GM19025 (cell line): ENCODE measurements around the gene SUPT20H.
A peak's percentile ranks its signal among the peaks of the same experiment; 100 is the strongest.

Experiments used
- ATAC-seq: cut with Tn5 transposase; IDR thresholded peaks from one replicate; pipeline ENCODE4 v1.9.1; 2021; ENCODE audit warnings: mild to moderate bottlenecking, low read depth, moderate library complexity; ENCODE audit not compliant: unreplicated experiment

The SUPT20H gene

DNA sequence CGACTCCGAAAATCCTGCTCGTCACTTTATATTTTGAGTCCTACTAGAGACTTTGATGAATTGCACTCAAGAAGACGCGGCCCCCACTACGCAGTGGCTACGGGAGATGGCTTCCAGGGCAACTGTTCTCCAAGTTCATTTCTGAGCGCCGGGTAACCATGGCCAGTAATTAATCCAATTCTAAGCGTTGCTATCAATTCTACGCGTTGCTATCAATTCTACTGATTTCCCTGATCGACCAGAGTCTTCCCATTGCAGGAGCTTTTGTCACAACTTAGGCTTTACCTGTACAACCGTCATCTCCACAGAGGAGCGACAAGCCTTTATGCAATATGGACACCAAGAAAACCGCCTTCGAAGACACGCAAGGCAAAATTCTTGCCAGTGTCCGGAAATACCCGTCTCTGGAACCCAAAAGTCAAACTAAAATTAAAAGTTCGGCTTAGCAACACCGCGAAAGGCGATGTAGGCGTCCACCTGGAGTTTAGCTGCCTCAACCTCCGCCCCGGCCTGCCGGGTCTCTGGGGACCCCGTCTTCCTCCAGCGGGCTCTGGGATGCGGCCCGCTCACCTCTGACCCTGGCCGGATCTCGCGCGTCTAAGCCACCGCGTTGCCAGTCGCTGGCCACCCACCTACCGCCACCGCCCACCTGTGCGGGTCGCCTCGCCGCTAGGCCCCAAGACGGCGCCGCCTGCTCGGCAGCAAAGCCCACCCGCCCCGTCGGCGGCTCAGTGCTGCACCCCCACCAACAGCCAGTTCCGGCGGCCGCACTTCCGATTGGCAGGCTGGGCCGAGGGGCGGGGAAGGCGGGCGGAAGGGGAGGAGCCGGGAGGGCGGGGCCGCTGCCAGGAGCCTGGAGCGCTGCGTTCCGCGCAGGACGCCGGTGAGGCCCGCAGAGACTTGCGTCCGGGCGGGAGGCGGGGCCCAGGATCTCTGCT is at the start of gene SUPT20H:
SUPT20H (minus strand) TSS at position 779 of the 938 bp plus-strand sequence. CDS start 8,198 bp downstream, outside the sequence.
- peak; percentile 98 for ATAC-seq

- ATAC-seq: no peak
Measured at GRCh38 chr13:37109051-37109678, 49.7 kb upstream of the SUPT20H start.

DNA sequence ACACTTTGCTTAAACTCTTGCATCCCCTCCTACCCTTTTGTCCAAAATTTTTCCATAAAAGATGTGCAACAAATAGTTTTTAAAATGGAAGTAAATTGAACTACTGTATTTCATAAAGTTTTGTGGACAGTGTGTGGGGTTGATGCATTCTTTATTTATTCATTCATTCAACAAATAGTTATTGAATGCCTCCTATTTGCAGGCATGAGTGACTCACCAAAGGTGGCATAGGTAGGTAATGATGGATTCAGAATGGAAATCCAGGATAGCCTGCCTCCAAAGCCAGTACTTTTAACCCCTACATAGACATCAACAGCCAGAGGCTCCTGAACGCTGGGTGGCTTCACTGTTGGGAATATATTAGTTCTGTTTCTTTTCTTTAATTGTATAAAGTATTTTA is 48.4 kb upstream of the SUPT20H start:
- ATAC-seq: no peak

- no peak for ATAC-seq
Measured at GRCh38 chr13:37107456-37107855, 48.0 kb upstream of the SUPT20H start.

- ATAC-seq: no peak
Measured at GRCh38 chr13:37106642-37107041, 47.2 kb upstream of the SUPT20H start.

DNA sequence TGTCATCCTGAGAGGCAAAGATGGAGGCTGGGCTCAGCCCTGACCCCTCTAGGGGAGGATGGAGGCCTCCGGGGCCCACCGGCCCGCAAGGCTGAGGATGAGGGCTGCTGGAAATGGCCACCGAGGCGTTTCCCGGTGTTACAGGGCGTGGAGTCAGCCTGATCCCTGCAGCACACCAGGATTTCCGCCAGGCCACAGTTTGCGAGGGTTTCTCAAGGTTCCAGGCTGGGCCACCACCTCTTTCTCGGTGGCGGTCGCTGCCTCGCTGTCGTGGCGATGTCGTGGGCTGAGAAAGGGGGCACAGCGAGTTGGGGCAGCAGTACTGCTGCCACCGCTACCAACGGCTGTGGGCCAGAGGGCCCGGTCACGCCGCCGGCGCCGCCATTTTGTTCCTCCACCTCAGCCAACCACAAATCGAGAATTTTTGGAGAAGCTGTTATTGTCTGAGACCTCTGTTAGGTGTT is 45.8 kb upstream of the SUPT20H start, which contains the start of gene CSNK1A1L:
CSNK1A1L (minus strand) TSS at position 414 of the 464 bp plus-strand sequence; CDS start at position 6, 408 bp downstream.
- ATAC-seq: no peak

GRCh38 chr13:37102896-37103295 is 43.4 kb upstream of the SUPT20H start:
- no peak for ATAC-seq

- ATAC-seq: no peak
Measured at GRCh38 chr13:37101201-37101600, 41.7 kb upstream of the SUPT20H start.

DNA sequence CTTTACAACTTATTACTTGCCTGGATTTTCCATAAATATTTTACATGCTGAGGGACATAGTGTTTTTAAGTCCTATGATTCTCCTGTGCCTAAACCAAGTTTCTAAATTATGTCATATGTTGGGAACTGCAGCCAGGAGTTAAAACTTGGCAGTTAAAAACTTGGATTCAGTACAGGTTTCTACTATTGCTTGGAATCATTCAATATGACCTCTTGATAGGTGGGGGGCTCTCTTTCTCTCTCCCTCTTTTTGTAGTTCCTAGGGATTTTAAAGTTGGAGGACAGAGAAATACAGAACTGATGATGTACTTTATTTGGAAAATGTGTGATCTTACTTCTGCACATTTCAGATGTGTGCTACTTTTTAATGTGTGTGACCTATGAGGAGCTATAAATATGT is 41.2 kb upstream of the SUPT20H start:
- no peak for ATAC-seq

- no peak for ATAC-seq
Measured at GRCh38 chr13:37097076-37097475, 37.6 kb upstream of the SUPT20H start.

- ATAC-seq: no peak
Measured at GRCh38 chr13:37094840-37095239, 35.4 kb upstream of the SUPT20H start.

DNA sequence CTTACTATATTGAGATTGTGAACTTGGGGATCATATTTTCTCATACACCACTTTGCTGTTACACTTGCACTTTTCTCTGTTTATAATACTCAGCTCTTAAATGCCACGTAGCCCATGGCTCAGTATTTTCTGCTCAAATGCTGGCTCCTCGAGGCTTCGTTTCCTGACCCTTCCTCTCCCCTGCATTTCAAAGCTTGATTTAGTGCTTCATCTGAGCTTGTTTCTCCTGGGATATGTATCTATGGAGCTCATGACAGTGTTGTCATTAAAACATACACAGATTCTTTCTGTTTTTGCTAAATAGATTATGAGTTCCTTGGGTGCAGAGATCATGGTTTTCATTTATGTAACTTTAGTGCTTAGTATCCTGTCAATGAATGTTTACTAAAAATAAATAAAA is 34.6 kb upstream of the SUPT20H start:
- ATAC-seq: no peak

GRCh38 chr13:37091835-37092234 is 32.3 kb upstream of the SUPT20H start:
- no peak for ATAC-seq

DNA sequence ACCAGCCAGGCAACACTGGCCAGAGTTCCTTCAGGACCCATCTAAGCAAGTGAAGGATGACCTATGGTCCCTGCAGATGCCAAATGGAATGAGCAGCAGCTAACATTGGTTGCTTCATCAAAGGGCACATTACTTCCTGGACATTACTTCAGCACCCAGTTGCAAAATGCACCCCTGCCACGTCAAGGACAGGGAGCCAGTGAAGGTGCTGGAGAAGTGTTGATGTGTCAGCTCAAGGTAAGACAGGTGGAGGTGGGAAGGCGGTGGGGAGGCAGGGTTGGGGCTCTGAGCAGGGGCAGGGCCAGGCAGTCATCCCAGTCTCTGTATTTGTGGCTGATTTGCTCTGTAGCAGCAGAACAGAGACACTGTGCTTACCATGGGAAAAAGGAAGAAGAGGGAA is 31.4 kb upstream of the SUPT20H start:
- ATAC-seq: no peak

- no peak for ATAC-seq
Measured at GRCh38 chr13:37089495-37089894, 30.0 kb upstream of the SUPT20H start.

GRCh38 chr13:37087486-37087885 is 28.0 kb upstream of the SUPT20H start:
- ATAC-seq: no peak

GRCh38 chr13:37085606-37086005 is 26.1 kb upstream of the SUPT20H start:
- ATAC-seq: no peak

DNA sequence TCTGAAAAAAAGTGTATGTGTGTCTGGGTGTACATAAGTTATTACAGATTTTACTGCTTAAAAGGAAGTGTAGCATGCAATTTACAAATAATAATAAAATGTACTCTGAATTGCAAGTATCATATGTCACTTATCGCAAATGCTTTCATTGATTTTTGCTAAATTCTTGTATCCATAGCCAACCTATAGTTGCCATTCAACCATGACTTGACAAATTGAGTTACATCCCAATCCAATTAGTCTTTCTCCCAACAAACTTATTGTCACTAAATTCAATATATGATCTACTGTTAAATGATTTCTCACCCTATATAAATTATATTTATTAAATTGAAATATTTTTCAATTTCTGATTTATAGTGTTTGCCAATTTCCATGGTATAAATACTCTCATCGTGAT is 17.3 kb upstream of the SUPT20H start:
- no peak for ATAC-seq

- no peak for ATAC-seq
Measured at GRCh38 chr13:37075164-37075563, 15.7 kb upstream of the SUPT20H start.

- no peak for ATAC-seq
Measured at GRCh38 chr13:37074703-37075102, 15.2 kb upstream of the SUPT20H start.

- ATAC-seq: no peak
Measured at GRCh38 chr13:37072024-37072423, 12.5 kb upstream of the SUPT20H start.
